Activated gamma-delta T cell (primary cell): ENCODE results near the gene THSD1.
A peak's percentile ranks its signal among the peaks of the same experiment; 100 is the strongest.

Source experiments
- DNase-seq: peaks from one replicate; lab custom pipeline; 2025; lab: John Stamatoyannopoulos, UW
- total RNA-seq, 2 donors: gene quantifications; one replicate each; lab custom pipeline; 2026; lab: John Stamatoyannopoulos, UW

THSD1 gene, protein sequence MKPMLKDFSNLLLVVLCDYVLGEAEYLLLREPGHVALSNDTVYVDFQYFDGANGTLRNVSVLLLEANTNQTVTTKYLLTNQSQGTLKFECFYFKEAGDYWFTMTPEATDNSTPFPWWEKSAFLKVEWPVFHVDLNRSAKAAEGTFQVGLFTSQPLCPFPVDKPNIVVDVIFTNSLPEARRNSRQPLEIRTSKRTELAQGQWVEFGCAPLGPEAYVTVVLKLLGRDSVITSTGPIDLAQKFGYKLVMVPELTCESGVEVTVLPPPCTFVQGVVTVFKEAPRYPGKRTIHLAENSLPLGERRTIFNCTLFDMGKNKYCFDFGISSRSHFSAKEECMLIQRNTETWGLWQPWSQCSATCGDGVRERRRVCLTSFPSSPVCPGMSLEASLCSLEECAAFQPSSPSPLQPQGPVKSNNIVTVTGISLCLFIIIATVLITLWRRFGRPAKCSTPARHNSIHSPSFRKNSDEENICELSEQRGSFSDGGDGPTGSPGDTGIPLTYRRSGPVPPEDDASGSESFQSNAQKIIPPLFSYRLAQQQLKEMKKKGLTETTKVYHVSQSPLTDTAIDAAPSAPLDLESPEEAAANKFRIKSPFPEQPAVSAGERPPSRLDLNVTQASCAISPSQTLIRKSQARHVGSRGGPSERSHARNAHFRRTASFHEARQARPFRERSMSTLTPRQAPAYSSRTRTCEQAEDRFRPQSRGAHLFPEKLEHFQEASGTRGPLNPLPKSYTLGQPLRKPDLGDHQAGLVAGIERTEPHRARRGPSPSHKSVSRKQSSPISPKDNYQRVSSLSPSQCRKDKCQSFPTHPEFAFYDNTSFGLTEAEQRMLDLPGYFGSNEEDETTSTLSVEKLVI
- 0.97 to 2.6 reads per million in 2 donors for total RNA-seq

- peak; percentile 16 for DNase-seq
Measured at GRCh38 chr13:52405767-52406494, at the start of gene THSD1. THSD1 (minus strand) TSS chr13:52406172; CDS start chr13:52402600, 3,572 bp downstream.

- DNase-seq, result peak; percentile 57
Measured at GRCh38 chr13:52455677-52456041, 49.7 kb upstream of the THSD1 start.

GRCh38 chr13:52454820-52455676 is 49.1 kb upstream of the THSD1 start, which contains the start of gene CKAP2:
CKAP2 (plus strand) TSS chr13:52455478; CDS start chr13:52455557, 79 bp downstream.
- DNase-seq, result peak; percentile 85

GRCh38 chr13:52454459-52454819 is 48.5 kb upstream of the THSD1 start:
- DNase-seq, result no peak

- DNase-seq, result no peak
Measured at GRCh38 chr13:52452470-52452869, 46.5 kb upstream of the THSD1 start.

- no peak for DNase-seq
Measured at GRCh38 chr13:52451135-52451804, 45.3 kb upstream of the THSD1 start.

DNA sequence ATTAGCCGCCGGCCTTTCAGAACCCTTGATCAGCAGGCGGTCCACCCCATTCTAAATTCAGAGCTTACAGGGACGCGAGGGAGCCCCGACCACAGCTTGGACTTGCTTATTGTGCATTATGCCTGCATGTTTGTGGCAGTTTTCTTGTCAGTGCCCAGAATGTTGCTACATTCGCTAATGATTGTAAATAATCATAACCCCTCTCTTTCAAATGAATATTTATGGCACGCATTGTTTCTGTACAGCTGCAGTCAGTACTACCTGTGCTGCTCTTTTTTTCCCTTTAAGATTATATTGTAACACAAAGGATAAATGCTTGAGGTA is 44.8 kb upstream of the THSD1 start:
- DNase-seq, result no peak

GRCh38 chr13:52450012-52450792 is 44.2 kb upstream of the THSD1 start, which contains the start of gene VPS36:
VPS36 (minus strand) TSS chr13:52450634; CDS start chr13:52450594, 40 bp downstream.
- peak; percentile 88 for DNase-seq

GRCh38 chr13:52449331-52450011 is 43.5 kb upstream of the THSD1 start:
- no peak for DNase-seq

GRCh38 chr13:52447815-52448552 is 42.0 kb upstream of the THSD1 start:
- DNase-seq, result no peak

GRCh38 chr13:52447354-52447753 is 41.4 kb upstream of the THSD1 start:
- no peak for DNase-seq

DNA sequence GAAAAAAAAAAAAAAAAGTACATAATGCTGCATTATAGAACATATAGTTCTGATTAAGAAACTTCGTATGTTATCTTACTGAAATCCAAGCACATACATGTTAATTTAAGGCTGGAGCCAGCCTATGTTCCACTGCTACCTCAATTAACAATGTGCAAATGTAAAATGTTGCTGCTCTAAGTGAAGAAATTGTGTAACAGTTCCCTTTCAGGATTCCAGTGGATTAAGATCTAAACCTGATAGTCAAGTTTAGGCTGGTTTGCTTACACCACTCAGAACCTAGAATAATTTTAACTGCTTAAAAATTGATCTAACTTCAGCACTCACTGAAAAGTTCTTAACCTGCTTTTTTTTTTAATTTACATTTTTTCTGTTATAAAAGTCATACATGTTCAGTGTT is 40.3 kb upstream of the THSD1 start:
- no peak for DNase-seq

DNA sequence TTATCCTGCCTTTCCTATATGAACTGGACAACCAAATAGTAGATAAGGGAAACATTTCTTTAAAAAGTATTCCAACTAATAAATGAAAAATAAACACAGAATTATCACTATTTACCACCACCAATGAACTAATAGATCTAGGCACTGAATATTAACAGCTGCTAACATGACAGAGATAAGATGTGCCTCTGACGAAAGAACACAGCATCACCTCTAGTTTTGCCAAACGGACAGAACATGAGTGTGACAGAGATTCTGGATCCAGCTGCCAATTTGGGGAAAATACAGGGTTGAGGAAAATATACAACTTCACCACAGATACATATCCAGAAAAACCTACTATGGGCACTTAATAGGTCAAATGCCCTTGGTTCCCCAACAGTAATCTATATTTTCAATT is 26.5 kb upstream of the THSD1 start:
- DNase-seq, result no peak

- no peak for DNase-seq
Measured at GRCh38 chr13:52428295-52428694, 22.3 kb upstream of the THSD1 start.

GRCh38 chr13:52421216-52421615 is 15.2 kb upstream of the THSD1 start:
- no peak for DNase-seq

GRCh38 chr13:52419080-52419479 is 13.1 kb upstream of the THSD1 start:
- no peak for DNase-seq

DNA sequence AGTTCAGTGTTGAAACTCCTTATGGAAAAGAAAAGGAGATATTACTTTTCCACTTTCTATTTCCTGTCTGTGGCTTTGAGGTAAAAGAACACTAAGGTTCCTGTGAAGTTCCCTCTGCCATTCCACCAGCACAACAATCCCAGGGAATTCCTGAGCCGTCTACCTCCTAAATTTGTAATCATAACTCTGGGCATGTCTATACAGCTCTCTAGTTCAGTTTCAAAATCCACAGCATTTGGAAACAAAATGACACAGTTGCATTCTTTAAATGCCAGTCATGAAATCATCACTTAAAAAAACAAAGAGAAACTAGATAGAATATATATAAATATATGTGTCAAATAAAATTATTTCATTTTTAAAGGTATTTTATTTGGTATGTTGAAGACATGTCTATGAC is 9.0 kb upstream of the THSD1 start:
- no peak for DNase-seq

DNA sequence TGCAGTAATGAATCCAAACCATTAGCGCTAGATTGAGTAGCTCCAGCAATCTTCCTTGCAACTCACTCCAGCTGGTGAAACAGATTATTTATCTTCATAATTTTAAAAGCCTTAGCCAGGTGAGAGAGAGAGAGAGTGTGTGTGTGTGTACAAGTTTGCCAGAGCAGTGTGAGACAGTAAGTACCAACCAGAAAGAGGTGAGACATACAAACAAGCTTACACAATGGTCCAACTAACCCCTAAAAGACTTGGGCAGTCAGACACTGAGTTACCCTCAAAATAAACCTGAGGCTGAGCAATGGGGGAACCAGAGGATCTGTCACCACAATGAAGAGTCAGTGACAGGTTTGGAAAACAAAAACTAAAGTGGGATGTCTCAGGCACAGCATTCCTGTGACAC is 8.1 kb upstream of the THSD1 start:
- no peak for DNase-seq

DNA sequence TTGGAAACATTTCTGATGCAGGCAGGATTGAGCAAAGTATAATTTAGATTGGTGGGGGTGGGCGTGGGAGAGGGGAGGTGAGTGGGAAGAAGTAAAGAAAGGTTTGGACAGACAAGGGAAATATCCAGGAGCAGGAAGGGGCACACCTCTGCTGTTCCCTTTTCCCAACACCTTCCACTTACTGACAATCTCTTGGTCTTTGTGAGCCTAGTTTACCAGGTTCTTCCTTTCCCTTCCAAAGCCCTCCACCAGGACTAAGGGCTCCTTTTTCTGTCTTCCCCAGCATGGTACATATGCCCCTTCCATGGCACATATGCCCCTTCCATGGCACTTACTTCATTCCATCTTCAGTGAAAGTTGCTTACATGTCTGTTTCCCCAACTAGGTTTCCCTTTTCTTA is 6.2 kb upstream of the THSD1 start:
- DNase-seq, result no peak
